GM21367 (cell line): ENCODE measurements around the gene LAMB2.

Source experiments
- ATAC-seq: cut with Tn5 transposase; IDR thresholded peaks from one replicate; pipeline ENCODE4 v1.9.1; 2021; ENCODE audit not compliant: unreplicated experiment

LAMB2 gene

DNA sequence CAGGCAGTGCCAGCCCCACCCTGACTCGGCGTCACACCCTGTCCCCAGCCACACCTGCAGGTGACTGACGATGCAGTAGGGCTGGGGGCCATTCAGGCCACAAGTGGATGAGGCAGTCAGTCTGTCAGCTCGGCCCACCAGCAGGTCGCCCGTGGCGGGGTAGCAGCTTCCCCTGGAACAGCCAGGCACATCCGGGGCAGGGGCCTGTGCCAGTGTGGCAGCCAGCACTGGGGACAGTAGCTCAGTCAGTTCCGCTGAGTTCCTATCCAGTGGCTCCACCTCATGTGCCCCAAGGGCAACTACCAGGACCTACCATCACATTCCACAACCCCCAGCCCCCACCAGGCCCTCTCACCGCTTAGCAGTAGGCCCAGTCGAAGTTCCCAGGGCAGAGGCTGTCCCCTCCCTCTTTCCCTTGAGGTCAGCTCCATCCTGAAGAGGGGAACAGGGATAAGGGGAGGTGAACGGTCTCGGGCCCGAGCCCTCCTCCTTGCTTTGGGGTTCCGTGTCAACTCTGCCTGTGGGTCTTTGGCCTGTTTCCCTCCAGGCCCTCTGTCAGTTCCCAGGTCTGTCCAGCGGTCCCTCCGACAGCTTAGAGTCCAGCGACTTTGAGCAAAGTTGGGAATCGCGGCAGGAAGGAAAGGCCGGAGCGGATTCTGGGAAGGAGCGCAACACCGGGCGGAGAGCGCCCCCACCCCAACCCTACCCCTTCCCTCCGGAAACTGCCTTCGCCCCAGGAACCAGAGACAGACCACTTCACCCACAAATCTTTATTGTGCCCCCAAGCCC lies at the start of gene LAMB2:
TSS of gene LAMB2 (minus strand) at position 614 of the 789 bp plus-strand sequence. CDS start at position 431, 183 bp downstream.
- ATAC-seq: no peak

DNA sequence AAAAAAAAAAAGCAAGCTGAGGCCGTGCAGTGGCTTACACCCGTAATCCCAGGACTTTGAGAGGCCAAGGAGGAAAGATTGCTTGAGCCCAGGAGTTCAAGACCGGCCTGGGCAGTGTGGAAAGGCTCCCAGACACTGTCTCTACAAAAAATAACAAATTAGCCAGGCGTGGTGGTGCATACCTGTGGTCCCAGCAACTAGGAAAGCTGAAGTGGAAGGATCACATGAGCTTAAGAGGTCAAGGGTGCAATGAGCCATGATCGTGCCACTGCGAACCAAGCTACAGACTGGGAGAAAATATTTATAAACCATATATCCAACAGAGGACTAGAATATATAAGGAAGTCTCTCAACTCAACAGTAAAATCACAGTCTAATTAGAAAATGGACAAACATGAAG lies 48.5 kb upstream of the LAMB2 start:
- no peak for ATAC-seq

DNA sequence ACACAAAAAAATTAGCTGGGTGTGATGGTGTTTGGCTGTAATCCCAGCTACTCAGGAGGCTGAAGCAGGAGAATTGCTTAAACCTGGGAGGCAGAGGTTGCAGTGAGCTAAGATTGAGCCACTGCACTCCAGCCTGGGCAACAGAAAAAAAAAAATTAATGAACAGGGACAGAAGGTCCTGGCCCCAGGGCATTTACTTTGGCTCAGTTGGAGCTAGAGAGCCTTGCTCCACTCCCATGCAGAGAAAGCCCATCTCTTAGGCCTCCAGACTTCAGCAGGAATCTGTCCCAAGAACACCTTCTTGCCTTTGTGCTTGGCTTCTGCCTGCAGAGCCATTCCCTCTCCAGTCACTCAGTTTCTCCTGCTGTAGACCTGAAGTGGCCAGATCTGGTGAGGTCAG lies 47.3 kb upstream of the LAMB2 start:
- no peak for ATAC-seq

DNA sequence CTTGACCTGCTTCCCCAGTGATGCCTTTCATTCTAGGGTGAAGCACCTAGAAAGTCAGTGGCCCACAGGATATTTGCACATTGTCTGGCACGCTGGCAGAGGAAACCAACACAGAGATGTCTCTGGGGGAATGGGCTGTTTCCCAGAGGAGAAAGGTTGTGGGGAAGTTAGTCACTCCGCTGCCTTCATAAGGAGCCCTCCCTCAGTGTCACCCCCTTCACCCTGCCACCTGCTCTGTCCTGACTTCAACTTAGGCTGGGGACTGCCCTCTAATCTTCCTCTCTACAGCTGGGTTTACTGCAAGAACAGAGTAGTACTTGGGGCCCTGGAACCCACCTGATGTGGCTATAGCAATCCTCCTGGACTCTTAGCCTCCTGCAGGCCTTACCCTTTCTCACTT lies 44.2 kb upstream of the LAMB2 start:
- no peak for ATAC-seq

DNA sequence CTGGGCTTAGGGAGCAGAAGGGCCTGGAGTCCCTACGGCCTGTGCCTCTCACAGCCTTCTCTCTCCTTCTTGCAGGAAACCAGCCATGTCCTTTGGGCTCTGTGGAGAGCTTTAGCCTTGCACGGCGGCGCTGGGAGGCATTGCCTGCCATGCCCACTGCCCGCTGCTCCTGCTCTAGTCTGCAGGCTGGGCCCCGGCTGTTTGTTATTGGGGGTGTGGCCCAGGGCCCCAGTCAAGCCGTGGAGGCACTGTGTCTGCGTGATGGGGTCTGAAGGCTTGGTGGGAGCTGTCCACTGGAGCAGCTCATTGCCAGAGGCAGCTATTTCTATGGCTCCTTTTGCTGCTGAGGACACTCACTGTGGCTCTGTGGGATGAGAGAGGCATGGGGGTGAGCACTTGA lies 42.7 kb upstream of the LAMB2 start:
- no peak for ATAC-seq

DNA sequence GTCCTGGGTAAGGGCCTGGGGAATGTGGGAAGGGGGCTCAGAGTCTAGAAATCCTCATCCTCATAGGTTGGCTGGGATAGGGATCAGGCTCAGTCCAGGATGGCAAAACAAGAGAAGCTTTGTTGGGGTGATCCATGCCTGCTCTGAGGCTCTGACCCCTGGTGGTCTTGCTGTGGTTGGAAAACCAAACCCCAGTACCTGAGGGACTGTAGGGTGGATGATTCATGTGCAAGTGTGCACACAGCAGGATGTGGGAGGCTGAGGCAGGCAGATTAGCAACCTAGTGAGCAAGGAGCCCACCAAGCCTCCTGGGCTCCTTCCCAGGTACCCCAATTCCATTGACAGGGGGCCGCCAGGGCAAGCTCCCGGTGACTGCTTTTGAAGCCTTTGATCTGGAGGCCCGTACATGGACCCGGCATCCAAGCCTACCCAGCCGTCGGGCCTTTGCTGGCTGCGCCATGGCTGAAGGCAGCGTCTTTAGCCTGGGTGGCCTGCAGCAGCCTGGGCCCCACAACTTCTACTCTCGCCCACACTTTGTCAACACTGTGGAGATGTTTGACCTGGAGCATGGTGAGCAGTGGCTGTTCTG lies 41.6 kb upstream of the LAMB2 start:
- ATAC-seq: no peak

DNA sequence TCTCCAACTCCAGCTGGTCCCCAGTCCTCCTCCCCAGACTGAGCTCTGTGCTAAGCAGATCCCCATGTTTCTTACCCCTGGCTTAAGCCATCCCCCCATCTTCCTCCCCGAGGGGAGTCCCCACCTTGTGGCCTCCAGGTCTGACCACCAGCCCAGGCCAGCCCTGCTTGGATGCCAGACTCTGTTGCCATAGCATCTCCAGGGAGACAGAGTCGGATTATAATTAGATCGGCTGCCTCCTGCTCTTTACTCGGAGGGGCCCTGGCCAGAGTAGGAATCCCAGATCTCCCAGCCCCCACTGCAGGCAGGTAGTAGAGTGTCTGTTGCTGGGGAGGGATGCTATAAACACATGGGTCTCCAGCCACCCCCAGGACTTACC lies 40.9 kb upstream of the LAMB2 start:
- ATAC-seq: no peak

DNA sequence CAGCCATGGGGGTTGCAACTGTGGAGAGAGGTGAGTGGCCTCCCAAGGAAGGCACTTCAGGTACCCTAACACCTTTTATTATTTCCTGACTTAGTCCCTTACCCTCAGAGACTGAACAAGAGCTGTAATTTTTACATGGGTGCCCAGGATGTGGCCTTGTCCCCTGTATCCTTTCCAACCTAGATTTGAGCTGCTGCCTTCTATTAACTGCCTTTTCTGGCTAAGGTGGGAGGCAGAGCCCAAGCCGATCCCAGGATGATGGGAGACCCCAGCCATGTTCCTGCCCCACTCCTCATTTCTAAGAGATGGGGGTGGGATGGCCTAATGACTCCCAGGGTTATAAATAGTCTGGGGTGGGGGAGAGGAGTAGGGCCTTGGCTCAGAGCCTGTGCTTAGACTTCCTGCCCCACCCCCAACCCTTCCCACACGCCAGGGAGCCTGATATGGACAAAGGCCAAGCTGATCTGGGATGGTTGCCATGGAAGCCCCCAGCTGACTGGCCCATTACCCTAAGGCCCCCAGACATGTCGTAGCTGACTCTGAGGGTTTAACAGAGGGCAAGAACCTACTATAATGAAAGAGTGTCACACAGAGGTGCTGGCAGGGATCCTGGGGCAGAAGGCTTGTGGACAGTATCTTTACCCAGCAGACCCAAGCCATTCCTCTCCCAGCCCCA lies 40.4 kb upstream of the LAMB2 start:
- no peak for ATAC-seq

DNA sequence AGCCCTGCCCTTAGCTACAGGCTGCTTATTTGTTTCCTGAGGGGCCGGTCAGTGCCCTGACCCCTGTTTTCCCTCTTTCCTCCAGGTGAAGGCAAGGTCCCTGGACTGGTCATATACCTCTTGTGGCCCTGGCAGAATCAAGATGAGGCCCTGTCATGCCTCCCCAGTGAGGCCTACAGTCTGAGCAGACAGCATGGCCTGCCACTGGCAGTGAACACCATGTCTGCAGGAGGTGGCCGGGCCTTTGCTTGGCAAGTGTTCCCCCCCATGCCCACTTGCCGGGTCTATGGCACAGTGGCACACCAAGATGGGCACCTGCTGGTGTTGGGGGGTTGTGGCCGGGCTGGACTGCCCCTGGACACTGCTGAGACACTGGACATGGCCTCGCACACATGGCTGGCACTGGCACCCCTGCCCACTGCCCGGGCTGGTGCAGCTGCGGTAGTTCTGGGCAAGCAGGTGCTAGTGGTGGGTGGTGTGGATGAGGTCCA lies 39.7 kb upstream of the LAMB2 start:
- ATAC-seq: no peak

DNA sequence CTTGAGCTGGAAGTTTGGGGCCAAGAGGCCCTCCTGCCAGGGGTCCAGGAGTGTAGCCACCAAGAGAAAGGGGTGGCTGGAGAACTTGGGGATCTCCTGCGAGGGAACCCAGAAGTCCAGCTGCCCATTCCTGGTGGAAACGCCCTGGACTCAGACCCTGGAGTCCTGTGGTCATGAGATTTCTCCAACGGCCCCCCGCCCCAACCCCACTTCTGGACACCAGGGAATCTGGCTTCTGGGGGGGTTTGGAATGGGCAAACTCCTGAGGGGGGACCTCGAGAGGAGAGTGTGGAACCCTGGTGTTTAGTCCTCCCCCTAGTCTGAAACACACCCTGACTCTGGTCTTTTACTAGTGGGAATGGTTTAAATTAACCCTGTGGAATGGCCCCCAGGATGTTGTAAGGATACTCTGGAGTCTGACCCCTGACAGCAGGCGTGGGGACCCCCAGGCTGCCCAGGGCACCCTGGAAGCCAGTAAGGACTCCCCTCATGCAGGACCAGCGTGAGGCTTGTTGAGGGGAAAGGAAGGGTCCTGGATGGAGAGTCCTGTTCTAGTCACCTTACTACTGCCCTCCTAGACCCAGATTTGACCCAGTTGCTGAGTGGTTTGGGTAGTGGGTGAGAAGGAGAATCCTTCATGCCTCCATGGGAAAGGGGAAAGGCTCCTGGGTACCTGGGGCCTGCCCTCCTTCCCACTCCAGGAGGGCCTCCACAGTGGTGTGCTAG lies 39.1 kb upstream of the LAMB2 start:
- ATAC-seq: no peak

DNA sequence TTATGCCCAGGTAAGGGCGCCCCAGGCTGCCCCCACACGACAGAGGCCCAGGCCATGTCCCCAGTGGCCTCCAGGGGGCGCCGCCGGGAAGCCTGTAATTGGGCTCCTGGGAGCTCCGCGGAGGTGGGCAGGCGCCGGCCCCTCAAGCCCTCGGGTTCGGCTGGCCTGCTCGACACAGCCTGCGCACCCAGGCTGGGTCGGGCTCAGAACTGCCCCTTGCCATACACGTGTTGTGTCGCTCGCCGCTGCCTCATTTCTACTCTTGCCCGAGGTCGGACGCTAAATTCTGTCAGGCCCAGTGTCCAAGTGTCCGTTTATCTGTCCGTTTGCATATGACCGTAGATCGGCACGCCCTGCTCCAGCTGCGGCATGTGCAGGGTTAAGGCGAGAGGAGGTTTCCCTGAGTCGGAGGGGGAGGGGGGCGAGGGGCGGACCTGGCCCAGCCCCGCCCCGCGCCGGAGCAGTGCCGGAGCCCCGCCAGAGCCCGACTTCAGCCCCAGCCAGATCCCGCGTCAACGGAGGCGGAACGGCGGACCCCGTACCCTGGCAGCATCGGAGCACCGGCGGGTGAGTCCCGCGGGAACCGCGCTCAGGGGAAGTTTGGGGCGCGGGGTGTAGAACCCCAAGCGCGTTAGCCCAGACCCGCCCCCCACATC lies 38.4 kb upstream of the LAMB2 start, which contains the start of gene KLHDC8B:
TSS of gene KLHDC8B (plus strand) at position 480 of the 656 bp plus-strand sequence. CDS start 1,172 bp downstream, outside the sequence.
- no peak for ATAC-seq

DNA sequence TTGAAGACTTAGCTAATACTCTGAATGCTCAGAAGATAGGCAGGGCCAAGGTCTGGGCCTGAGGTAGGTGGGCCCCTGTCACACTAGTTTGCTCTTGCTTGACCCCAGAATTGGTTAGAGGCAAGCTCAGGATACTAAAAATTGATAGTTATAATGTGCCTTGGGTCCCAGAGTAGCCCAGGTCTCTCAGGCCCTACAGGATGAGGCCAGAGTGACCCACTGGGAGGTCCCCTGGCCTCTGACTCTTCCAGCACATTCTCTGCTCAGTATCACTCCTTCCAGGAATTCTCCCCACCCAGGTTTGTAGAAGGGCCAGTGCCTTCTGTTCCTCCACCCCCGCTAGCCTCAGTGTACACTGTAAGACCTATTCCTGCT lies 37.9 kb upstream of the LAMB2 start:
- no peak for ATAC-seq

DNA sequence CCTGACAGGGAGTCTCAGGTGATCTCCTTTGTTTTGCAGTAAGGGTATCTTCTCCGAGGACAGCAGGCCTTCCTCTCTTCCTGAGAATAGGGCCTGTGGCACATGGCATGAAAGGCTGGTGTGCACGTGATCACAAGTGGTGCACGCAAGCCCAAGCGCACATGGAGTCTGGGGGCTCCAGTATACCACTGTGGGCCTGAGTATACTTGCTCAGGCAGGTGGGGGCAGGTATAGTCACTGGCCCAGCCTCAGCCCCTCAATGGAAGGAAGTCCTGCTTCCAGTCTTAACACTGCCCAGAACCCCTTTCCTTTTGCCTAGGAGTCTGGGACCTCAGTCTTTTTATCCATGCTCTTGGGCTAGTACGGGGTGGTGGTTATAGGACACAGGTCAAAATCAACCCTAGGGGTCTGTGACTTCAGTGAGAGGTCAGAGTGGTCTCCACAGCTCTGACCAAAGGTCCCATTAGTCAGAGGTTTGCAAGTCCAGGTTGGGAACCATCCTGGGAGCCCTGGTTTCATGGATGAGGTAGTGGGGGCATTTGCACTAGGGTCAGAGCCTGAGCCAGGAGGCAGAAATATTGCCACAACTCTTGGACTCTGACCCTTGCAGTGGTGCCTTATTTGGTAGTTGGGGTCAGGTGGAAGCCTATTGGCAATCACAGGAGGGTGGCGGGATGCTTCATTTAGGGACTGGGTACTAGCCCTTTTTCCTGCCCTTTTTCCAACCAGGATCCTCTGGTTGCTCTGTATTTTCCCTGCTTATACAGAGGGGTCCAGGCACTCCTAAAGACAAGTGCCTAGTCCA lies 34.1 kb upstream of the LAMB2 start:
- no peak for ATAC-seq

DNA sequence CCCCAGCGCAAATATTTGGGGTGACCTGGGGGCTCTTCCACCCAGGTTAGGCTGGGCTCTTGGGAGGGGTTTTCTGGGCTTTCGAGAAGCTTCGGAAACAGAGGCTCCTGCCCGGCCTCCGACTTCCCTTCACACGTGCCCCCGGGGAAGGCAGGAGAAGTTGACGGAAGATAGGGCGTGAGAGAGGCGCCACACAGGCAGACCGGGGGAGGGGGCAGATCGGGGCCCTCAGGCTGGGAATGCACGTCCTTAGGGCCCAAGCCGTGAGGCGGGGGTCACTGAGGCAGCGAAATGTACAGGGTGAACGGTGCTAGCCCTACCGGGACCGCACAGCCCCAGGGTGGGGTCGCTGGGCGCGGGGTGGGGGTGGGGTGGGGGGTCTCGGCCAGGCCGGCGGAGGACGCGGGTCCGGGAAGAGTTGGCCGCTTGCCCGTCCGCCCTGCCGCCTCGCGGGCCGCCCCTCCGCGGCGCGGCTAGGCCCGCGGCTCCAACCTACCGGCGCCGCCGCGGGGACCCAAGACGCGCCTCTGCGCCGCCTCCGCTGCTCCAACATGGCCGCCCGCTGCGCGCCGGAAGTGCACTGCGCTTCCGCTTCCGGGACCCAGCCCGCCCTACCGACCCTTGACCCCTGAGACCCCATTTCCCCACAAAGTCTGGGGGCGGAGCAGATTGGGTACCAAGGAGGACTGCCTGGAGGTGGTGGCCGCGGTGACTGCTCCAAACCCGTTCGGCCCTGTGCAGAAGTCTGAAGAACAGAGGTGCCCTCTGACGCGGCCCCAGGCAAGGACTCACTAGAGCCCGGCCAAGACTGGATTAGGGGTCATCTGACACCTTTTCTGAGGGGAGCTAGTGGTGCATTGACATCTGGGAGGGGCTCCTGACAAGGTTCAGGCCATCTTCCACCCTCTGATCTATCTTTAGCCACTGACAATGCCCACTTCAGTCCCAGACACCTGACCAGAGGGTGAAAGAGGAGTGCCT lies 33.2 kb upstream of the LAMB2 start, which contains the start of gene CCDC71:
TSS of gene CCDC71 (minus strand) at position 561 of the 981 bp plus-strand sequence. CDS start 2,123 bp downstream, outside the sequence.
- peak; percentile 61 for ATAC-seq

DNA sequence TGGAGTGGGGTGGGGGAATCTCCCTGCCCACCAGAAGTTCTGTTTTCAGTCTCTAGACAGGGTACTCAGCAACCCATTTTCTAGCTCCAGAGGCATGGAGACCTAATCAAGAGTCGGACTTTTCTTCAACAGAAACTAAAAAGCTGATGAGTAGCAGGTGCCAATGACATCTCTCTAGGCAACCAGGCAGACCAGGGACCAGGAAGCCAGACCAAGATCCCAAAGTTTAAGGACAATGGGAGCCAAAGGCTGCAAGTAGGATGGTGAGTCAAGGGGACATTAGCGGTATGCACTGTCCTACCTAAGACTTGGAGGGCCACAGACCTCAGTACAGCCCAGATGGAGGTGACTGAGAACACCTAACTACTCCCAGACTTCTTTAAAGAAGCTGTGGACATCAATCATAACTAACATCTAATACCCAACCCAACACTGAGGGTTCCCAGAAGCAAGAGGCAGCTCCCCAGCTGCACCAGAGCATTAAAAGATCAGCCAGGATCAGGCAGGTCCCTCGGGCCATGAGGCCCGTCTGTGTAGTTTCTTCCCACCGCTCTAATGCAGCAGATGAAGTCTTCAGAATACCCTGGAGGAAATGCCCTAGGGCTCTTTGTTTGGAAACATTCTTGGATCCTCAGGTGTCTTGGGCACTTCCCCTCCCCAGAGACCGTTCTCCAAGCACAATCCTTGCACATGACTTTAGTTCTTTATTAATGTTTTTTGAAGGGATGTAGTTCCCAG lies 32.3 kb upstream of the LAMB2 start:
- no peak for ATAC-seq

DNA sequence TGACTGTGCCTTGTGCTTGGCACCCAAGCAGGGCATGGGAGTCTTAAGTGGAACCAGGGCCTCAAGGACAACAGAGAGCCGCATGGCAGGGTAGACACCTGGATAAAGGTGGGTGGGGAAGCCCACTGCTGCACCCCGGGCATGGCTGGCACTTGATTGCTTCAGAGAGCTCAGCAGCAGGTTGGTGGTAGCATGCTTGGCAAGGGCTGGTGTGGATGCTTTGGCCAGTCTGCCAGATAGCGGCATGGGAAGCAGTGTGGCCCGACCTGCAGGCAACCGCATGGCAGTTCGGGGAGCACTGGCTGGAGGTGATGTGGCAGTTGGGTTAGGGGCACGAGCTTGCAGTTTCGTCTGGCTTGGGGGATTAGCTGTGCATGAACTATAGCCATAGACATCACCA lies 30.8 kb upstream of the LAMB2 start:
- ATAC-seq: no peak

DNA sequence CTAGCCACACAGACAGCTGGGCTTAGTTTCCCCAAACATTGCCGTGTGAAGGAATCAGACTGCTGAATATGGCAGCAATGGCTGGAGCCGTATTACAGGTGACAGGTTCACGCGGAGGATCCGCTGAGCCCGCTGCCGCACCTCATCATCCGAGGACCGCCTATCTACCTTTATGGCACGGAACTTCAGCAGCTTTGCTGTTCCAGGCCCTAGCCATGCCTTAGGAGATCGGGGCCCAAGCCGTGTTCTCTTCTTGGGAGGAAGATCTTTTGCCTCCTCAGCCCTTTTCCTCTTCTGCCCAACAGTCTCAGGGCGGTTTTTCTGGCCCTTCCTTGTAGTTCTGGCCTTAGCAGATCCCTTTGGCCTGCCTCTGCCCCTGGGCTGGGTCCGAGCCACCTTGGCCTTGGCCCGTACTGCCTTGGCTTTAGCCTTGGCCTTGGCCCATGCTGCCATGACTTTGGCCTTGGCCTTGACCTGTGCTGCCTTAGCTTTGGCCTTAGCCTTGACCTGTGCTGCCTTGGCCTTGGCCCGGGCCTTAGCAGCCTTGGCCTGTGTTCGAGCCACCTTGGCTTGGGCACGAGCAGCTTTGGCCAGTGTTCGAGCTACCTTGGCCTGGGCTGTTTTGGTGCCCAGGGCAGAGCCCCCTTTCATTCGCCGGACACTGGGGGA lies 30.0 kb upstream of the LAMB2 start:
- no peak for ATAC-seq
